Breast epithelium (tissue), 4 donors: ENCODE measurements around the gene STXBP5. TPM values are rescaled to one million over a fixed set of nuclear protein-coding genes. Genes with fewer than 3 reads are reported as not detected.
"Not testable (repeated sequence)": the region's sequence is repeated elsewhere in the genome, so short reads cannot be mapped to it uniquely, and the experiment has no call there.

Experiments used
- DNase-seq, 2 donors: peaks; one replicate each; pipeline ENCODE4 v3.0.0-alpha.2; 2019; ENCODE audit warnings: low spot score in 2 of 2
- H3K27ac ChIP-seq, 2 donors: fragments of 200-600 bp; sonication (generic) in 1 of 2; one replicate each; pipeline ENCODE4 v1.5.1; 2016 to 2019; ENCODE audit warnings: mild to moderate bottlenecking in 1 of 2
- H3K27me3 ChIP-seq, 2 donors: fragments of 200-600 bp; sonication (generic) in 1 of 2; one replicate each; pipeline versions ENCODE4 v1.5.1 to v1.6.0; 2017 to 2019; ENCODE audit warnings: control low read depth in 1 of 2, mild to moderate bottlenecking in 1 of 2
- H3K36me3 ChIP-seq: fragments of 200-600 bp; one replicate; pipeline ENCODE4 v1.5.1; 2019
- H3K4me1 ChIP-seq, 2 donors: fragments of 200-600 bp; sonication (generic); one replicate each; pipeline ENCODE4 v1.5.1; 2016 to 2019; ENCODE audit warnings: control low read depth in 1 of 2
- H3K4me3 ChIP-seq, 3 donors: fragments of 200-600 bp; sonication (generic); 1 replicate in 2 of 3; 2 replicates in 1 of 3; pipeline ENCODE4 v1.5.1; 2016 to 2019; ENCODE audit warnings: mild to moderate bottlenecking in 3 of 3, moderate library complexity in 2 of 3
- H3K9me3 ChIP-seq, 2 donors: fragments of 200-600 bp; sonication (generic) in 1 of 2; one replicate each; pipeline ENCODE4 v1.5.1; 2016 to 2019; ENCODE audit warnings: control low read depth in 1 of 2
- POLR2A ChIP-seq: fragments of 450-650 bp; IDR thresholded peaks from one replicate; pipeline ENCODE4 v1.6.1; 2016; ENCODE audit warnings: antibody characterized with exemption, mild to moderate bottlenecking, moderate library complexity
- POLR2AphosphoS5 ChIP-seq, 3 donors: sonication (generic); formaldehyde crosslinking; IDR thresholded peaks; one replicate each; pipeline ENCODE4 v1.6.1; 2017; ENCODE audit warnings: antibody characterized with exemption in 3 of 3
- intact Hi-C: fragments of 100-400 bp; cut with DNase I; formaldehyde crosslinking; loops from one replicate; pipeline ENCODE4 v1.15.1; 2023; ENCODE audit warnings: low total_unique reads
- total RNA-seq, 3 donors: library from RNA; depleted of rRNA; stranded (reverse); fragments of >200 nt; gene quantifications; one replicate each; pipeline ENCODE4 v1.1.0, GENCODE V29; 2016
- TF ChIP-seq, protein P1 (sequence below), 3 donors: fragments of 450-650 bp; IDR thresholded peaks; one replicate each; pipeline ENCODE4 v1.5.1; 2016 to 2017; ENCODE audit warnings: antibody characterized with exemption in 3 of 3, mild to moderate bottlenecking in 3 of 3, moderate library complexity in 3 of 3

STXBP5 gene
- total RNA-seq, 3 donors from 2014 or later, result 21.3 to 43.6 (median 26.9) TPM

GRCh38 chr6:147361311-147361981 is 157.2 kb downstream of the STXBP5 start:
- Histone ChIP-seq H3K9me3 (no peaks in the 10 kb centered on the region), H3K36me3 (peaks cover 11% of the 10 kb centered on the region), H3K27ac (no peak overlapping the region), H3K4me1 (no peaks in the 10 kb centered on the region), H3K27me3 (no peaks in the 10 kb centered on the region), H3K4me3 (no peak overlapping the region)
- intact Hi-C loops, result no loop called here
- TF ChIP-seq POLR2A (no peak), POLR2AphosphoS5 (IDR thresholded peaks at IDR 0.05) (no peak)
- TF ChIP-seq, protein P1, sequence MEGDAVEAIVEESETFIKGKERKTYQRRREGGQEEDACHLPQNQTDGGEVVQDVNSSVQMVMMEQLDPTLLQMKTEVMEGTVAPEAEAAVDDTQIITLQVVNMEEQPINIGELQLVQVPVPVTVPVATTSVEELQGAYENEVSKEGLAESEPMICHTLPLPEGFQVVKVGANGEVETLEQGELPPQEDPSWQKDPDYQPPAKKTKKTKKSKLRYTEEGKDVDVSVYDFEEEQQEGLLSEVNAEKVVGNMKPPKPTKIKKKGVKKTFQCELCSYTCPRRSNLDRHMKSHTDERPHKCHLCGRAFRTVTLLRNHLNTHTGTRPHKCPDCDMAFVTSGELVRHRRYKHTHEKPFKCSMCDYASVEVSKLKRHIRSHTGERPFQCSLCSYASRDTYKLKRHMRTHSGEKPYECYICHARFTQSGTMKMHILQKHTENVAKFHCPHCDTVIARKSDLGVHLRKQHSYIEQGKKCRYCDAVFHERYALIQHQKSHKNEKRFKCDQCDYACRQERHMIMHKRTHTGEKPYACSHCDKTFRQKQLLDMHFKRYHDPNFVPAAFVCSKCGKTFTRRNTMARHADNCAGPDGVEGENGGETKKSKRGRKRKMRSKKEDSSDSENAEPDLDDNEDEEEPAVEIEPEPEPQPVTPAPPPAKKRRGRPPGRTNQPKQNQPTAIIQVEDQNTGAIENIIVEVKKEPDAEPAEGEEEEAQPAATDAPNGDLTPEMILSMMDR (IDR thresholded peaks at IDR 0.05), result no peak
- no peak for DNase-seq

GRCh38 chr6:147366290-147366689 is 162.1 kb downstream of the STXBP5 start:
- intact Hi-C loops, result no loop called here
- Histone ChIP-seq H3K9me3 (no peaks in the 10 kb centered on the region), H3K4me1 (no peaks in the 10 kb centered on the region), H3K27me3 (no peaks in the 10 kb centered on the region), H3K4me3 (no peak overlapping the region), H3K36me3 (no peaks in the 10 kb centered on the region), H3K27ac (no peak overlapping the region)
- TF ChIP-seq POLR2A, result no peak
- no peak for TF ChIP-seq POLR2AphosphoS5 (IDR thresholded peaks at IDR 0.05)
- TF ChIP-seq, protein P1 (IDR thresholded peaks at IDR 0.05), result no peak
- no peak for DNase-seq

DNA sequence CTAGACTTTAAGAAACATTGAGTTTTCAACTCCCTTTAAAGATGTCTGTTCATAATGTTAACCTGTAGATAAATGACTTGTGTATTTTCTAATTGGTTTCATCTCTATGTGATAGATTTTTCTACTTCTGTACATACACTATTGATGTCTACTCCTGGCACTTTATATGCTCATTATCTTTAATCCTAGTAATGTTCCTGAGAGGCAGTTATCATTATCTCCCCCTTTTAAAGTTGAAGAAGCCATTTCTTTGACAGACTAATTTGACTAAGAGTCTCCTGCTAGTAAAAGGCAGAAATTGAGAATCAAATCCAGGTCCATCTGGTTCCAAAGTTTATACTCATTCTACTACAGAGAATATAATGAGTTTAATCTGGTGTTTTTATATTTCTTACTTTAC is 167.1 kb downstream of the STXBP5 start:
- no peaks in the 10 kb centered on the region for H3K36me3 ChIP-seq
- no peaks in the 10 kb centered on the region for H3K27me3 ChIP-seq
- H3K4me3 ChIP-seq, result no peak overlapping the region
- TF ChIP-seq, protein P1 (IDR thresholded peaks at IDR 0.05), result no peak
- TF ChIP-seq POLR2A (no peak), POLR2AphosphoS5 (IDR thresholded peaks at IDR 0.05) (no peak)
- H3K9me3 ChIP-seq, result no peaks in the 10 kb centered on the region
- intact Hi-C loops, result no loop called here
- no peak for DNase-seq
- H3K4me1 ChIP-seq, result no peaks in the 10 kb centered on the region
- no peak overlapping the region for H3K27ac ChIP-seq

- H3K4me3 ChIP-seq, result no peak overlapping the region
- no peak for DNase-seq
- H3K36me3 ChIP-seq, result no peaks in the 10 kb centered on the region
- TF ChIP-seq POLR2AphosphoS5 (IDR thresholded peaks at IDR 0.05) (no peak), POLR2A (no peak)
- TF ChIP-seq, protein P1 (IDR thresholded peaks at IDR 0.05), result no peak
- intact Hi-C loops, result no loop called here
- H3K27ac ChIP-seq, result no peak overlapping the region
- no peaks in the 10 kb centered on the region for H3K9me3 ChIP-seq
- no peaks in the 10 kb centered on the region for H3K4me1 ChIP-seq
- H3K27me3 ChIP-seq, result no peaks in the 10 kb centered on the region
These were observed 168.6 kb downstream of the STXBP5 start for GRCh38 chr6:147372806-147373205.

DNA sequence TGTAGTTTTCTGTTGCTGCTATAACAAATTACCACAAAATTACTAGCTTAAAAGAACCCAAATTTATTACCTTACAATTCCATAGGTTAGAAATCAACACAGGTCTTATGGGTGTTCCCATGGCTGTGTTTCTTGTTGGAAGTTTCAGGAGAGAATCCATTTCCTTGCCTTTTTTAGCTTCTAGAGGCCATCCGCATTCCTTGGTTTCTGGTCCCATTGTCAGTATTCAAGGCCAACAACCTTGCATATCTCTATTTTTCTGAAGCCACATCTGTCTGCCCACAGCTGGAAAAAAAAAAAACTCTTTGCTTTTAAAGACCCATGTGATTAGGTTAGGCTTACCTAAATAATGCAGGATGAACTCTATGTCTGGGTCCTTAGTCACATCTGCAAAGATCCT is 174.6 kb downstream of the STXBP5 start:
- DNase-seq, result no peak
- intact Hi-C loops, result no loop called here
- Histone ChIP-seq H3K4me3 (no peak overlapping the region), H3K27ac (no peak overlapping the region), H3K36me3 (no peaks in the 10 kb centered on the region), H3K4me1 (no peaks in the 10 kb centered on the region), H3K9me3 (peaks cover 0 to 9% of the 10 kb centered on the region in 2 donors), H3K27me3 (no peaks in the 10 kb centered on the region)
- no peak for TF ChIP-seq POLR2A
- TF ChIP-seq POLR2AphosphoS5 (IDR thresholded peaks at IDR 0.05), result no peak
- TF ChIP-seq, protein P1 (IDR thresholded peaks at IDR 0.05), result no peak

- H3K27ac ChIP-seq, DNase-seq, H3K4me3 ChIP-seq, H3K27me3 ChIP-seq, intact Hi-C loops, H3K9me3 ChIP-seq, H3K36me3 ChIP-seq, H3K4me1 ChIP-seq: not testable (repeated sequence)
These were observed 176.6 kb downstream of the STXBP5 start for GRCh38 chr6:147380841-147381240.
